WTC11 (cell line): ENCODE results near the gene CTNNA3. TPM values are rescaled to one million over a fixed set of nuclear protein-coding genes. Genes with fewer than 3 reads are reported as not detected.

Experiments
- ATAC-seq: fragments of 200-7000 bp; cut with Tn5 transposase; 2 replicates; pipeline ENCODE4 v1.10.0; 2021; ENCODE audit warnings: mild to moderate bottlenecking, moderate library complexity
- CTCF ChIA-PET: fragments of 300-600 bp; sonication (Branson Sonifier 250); formaldehyde crosslinking; loops from one replicate; lab custom pipeline; 2021; ENCODE audit warnings: antibody characterized with exemption; lab: Charles Lee
- POLR2A ChIA-PET: fragments of 350-600 bp; sonication (Branson Sonifier 250); formaldehyde crosslinking; loops from one replicate; lab custom pipeline; 2021; ENCODE audit warnings: antibody characterized with exemption; lab: Charles Lee
- DNase-seq: peaks from one replicate; pipeline ENCODE4 v3.0.0; 2021; ENCODE audit warnings: low spot score
- H3K27ac Mint-ChIP-seq: 2 replicates; pipeline ENCODE4 v1.8.0; 2021; ENCODE audit warnings: mixed read lengths
- H3K27me3 Mint-ChIP-seq: 2 replicates; pipeline ENCODE4 v1.8.0; 2021; ENCODE audit warnings: low read depth, mild to moderate bottlenecking, moderate library complexity, mixed read lengths
- H3K36me3 Mint-ChIP-seq: 2 replicates; pipeline ENCODE4 v1.8.0; 2021; ENCODE audit warnings: mixed read lengths
- H3K4me1 Mint-ChIP-seq: 2 replicates; pipeline ENCODE4 v1.8.0; 2022; ENCODE audit warnings: mixed read lengths
- H3K4me3 Mint-ChIP-seq: 2 replicates; pipeline ENCODE4 v1.8.0; 2021; ENCODE audit warnings: mild to moderate bottlenecking, moderate library complexity, mixed read lengths
- H3K9me3 Mint-ChIP-seq: 2 replicates; pipeline ENCODE4 v1.8.0; 2021; ENCODE audit warnings: mixed read lengths
- CREM ChIP-seq: sonication (generic); formaldehyde crosslinking; IDR thresholded peaks from 2 replicates; pipeline ENCODE4 v1.8.1; 2022; ENCODE audit warnings: mild to moderate bottlenecking, missing genetic modification reagents, moderate library complexity
- KAT7 ChIP-seq: sonication (generic); formaldehyde crosslinking; IDR thresholded peaks from 2 replicates; pipeline ENCODE4 v1.8.1; 2023; ENCODE audit warnings: missing genetic modification reagents, mild to moderate bottlenecking, borderline replicate concordance
- MYBL2 ChIP-seq: sonication (generic); formaldehyde crosslinking; IDR thresholded peaks from 2 replicates; pipeline ENCODE4 v1.8.1; 2023; ENCODE audit warnings: mild to moderate bottlenecking, moderate library complexity, missing genetic modification reagents
- NR3C1 ChIP-seq: sonication (generic); formaldehyde crosslinking; conservative IDR thresholded peaks from 2 replicates; pipeline ENCODE4 v1.8.1; 2023; ENCODE audit warnings: low read depth, mild to moderate bottlenecking, missing genetic modification reagents
- SMAD3 ChIP-seq: sonication (generic); formaldehyde crosslinking; IDR thresholded peaks from 2 replicates; pipeline ENCODE4 v1.8.0; 2022; ENCODE audit warnings: missing genetic modification reagents, mild to moderate bottlenecking, borderline replicate concordance
- SMAD4 ChIP-seq: sonication (generic); formaldehyde crosslinking; IDR thresholded peaks from 2 replicates; pipeline ENCODE4 v1.8.0; 2022; ENCODE audit warnings: mild to moderate bottlenecking, missing genetic modification reagents
- SOX15 ChIP-seq: fragments of 250-450 bp; sonication (Bioruptor Pico); IDR thresholded peaks from 2 replicates; pipeline ENCODE4 v1.9.0; 2021; ENCODE audit warnings: mild to moderate bottlenecking
- ZNF219 ChIP-seq: sonication (generic); formaldehyde crosslinking; IDR thresholded peaks from 2 replicates; pipeline ENCODE4 v1.8.0; 2023; ENCODE audit warnings: missing genetic modification reagents, mild to moderate bottlenecking, borderline replicate concordance
- ZNF416 ChIP-seq: fragments of 250-450 bp; sonication (Bioruptor Pico); IDR thresholded peaks from 2 replicates; pipeline ENCODE4 v1.9.0; 2021; ENCODE audit warnings: mild to moderate bottlenecking, inconsistent platforms
- ZNF423 ChIP-seq: fragments of 250-450 bp; sonication (Bioruptor Pico); IDR thresholded peaks from 2 replicates; pipeline ENCODE4 v2.1.2; 2022; ENCODE audit warnings: mild to moderate bottlenecking, moderate library complexity
- total RNA-seq: library from RNA; stranded (reverse); gene quantifications from 3 replicates; pipeline ENCODE4 v1.2.3, GENCODE V29; 2021
- TF ChIP-seq, protein P1 (sequence below): sonication (generic); formaldehyde crosslinking; IDR thresholded peaks from 2 replicates; pipeline ENCODE4 v1.8.0; 2023; ENCODE audit warnings: mild to moderate bottlenecking, missing genetic modification reagents
- TF ChIP-seq, protein P2 (sequence below): fragments of 250-450 bp; sonication (Bioruptor Pico); IDR thresholded peaks from 2 replicates; pipeline ENCODE4 v2.1.2; 2022; ENCODE audit warnings: mild to moderate bottlenecking, moderate library complexity
- TF ChIP-seq, protein P3 (sequence below): sonication (generic); formaldehyde crosslinking; IDR thresholded peaks from 2 replicates; pipeline ENCODE4 v1.8.1; 2023; ENCODE audit warnings: mild to moderate bottlenecking, missing genetic modification reagents, moderate library complexity
- TF ChIP-seq, protein P4 (sequence below): fragments of 250-450 bp; sonication (Bioruptor Pico); IDR thresholded peaks from 2 replicates; pipeline ENCODE4 v1.9.0; 2021; ENCODE audit warnings: mild to moderate bottlenecking
- TF ChIP-seq, protein P5 (sequence below): sonication (generic); formaldehyde crosslinking; IDR thresholded peaks from 2 replicates; pipeline ENCODE4 v1.8.1; 2023; ENCODE audit warnings: mild to moderate bottlenecking, missing genetic modification reagents, borderline replicate concordance
- TF ChIP-seq, protein P6 (sequence below): sonication (generic); formaldehyde crosslinking; IDR thresholded peaks from 2 replicates; pipeline ENCODE4 v1.8.0; 2022; ENCODE audit warnings: mild to moderate bottlenecking, missing genetic modification reagents
- TF ChIP-seq, protein P7 (sequence below): fragments of 250-450 bp; sonication (Bioruptor Pico); IDR thresholded peaks from 2 replicates; pipeline ENCODE4 v1.8.0; 2021; ENCODE audit warnings: mild to moderate bottlenecking

CTNNA3 gene
- total RNA-seq, 1 experiment from 2014 or later, result 6.1 TPM

DNA sequence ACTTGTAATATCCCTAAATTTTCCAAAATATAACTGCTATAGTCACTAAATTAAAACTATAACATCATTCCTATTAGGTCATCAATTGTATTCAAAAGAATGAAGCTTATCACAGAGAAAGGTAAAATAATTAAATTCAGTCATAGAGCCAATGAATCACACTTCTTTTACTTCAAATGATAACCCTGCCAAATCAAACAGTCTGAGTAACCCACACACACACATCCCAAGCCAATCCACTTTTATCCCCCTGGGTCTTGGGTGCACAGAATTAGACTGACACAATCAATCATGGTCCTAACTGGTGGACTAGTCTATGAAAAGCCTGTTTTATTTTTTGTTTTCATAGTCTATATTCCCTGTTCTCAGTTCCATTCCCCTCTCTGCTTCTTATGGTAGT is 25.6 kb downstream of the CTNNA3 start:
- TF ChIP-seq ZNF416 (no peak), NR3C1 (CRISPR knock-in tag) (no peak), CREM (no peak), MYBL2 (CRISPR knock-in tag) (no peak), ZNF219 (CRISPR knock-in tag) (no peak), SMAD4 (CRISPR knock-in tag) (no peak), KAT7 (CRISPR knock-in tag) (no peak), ZNF423 (CRISPR knock-in tag) (no peak), SMAD3 (CRISPR knock-in tag) (no peak), SOX15 (CRISPR knock-in tag) (no peak)
- TF ChIP-seq, protein P1, sequence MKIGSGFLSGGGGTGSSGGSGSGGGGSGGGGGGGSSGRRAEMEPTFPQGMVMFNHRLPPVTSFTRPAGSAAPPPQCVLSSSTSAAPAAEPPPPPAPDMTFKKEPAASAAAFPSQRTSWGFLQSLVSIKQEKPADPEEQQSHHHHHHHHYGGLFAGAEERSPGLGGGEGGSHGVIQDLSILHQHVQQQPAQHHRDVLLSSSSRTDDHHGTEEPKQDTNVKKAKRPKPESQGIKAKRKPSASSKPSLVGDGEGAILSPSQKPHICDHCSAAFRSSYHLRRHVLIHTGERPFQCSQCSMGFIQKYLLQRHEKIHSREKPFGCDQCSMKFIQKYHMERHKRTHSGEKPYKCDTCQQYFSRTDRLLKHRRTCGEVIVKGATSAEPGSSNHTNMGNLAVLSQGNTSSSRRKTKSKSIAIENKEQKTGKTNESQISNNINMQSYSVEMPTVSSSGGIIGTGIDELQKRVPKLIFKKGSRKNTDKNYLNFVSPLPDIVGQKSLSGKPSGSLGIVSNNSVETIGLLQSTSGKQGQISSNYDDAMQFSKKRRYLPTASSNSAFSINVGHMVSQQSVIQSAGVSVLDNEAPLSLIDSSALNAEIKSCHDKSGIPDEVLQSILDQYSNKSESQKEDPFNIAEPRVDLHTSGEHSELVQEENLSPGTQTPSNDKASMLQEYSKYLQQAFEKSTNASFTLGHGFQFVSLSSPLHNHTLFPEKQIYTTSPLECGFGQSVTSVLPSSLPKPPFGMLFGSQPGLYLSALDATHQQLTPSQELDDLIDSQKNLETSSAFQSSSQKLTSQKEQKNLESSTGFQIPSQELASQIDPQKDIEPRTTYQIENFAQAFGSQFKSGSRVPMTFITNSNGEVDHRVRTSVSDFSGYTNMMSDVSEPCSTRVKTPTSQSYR (CRISPR knock-in tag), result no peak
- TF ChIP-seq, protein P2, sequence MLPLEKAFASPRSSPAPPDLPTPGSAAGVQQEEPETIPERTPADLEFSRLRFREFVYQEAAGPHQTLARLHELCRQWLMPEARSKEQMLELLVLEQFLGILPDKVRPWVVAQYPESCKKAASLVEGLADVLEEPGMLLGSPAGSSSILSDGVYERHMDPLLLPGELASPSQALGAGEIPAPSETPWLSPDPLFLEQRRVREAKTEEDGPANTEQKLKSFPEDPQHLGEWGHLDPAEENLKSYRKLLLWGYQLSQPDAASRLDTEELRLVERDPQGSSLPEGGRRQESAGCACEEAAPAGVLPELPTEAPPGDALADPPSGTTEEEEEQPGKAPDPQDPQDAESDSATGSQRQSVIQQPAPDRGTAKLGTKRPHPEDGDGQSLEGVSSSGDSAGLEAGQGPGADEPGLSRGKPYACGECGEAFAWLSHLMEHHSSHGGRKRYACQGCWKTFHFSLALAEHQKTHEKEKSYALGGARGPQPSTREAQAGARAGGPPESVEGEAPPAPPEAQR (CRISPR knock-in tag), result no peak
- TF ChIP-seq, protein P3, sequence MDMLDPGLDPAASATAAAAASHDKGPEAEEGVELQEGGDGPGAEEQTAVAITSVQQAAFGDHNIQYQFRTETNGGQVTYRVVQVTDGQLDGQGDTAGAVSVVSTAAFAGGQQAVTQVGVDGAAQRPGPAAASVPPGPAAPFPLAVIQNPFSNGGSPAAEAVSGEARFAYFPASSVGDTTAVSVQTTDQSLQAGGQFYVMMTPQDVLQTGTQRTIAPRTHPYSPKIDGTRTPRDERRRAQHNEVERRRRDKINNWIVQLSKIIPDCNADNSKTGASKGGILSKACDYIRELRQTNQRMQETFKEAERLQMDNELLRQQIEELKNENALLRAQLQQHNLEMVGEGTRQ (CRISPR knock-in tag), result no peak
- TF ChIP-seq, protein P4, sequence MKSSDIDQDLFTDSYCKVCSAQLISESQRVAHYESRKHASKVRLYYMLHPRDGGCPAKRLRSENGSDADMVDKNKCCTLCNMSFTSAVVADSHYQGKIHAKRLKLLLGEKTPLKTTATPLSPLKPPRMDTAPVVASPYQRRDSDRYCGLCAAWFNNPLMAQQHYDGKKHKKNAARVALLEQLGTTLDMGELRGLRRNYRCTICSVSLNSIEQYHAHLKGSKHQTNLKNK (CRISPR knock-in tag), result no peak
- TF ChIP-seq, protein P5, sequence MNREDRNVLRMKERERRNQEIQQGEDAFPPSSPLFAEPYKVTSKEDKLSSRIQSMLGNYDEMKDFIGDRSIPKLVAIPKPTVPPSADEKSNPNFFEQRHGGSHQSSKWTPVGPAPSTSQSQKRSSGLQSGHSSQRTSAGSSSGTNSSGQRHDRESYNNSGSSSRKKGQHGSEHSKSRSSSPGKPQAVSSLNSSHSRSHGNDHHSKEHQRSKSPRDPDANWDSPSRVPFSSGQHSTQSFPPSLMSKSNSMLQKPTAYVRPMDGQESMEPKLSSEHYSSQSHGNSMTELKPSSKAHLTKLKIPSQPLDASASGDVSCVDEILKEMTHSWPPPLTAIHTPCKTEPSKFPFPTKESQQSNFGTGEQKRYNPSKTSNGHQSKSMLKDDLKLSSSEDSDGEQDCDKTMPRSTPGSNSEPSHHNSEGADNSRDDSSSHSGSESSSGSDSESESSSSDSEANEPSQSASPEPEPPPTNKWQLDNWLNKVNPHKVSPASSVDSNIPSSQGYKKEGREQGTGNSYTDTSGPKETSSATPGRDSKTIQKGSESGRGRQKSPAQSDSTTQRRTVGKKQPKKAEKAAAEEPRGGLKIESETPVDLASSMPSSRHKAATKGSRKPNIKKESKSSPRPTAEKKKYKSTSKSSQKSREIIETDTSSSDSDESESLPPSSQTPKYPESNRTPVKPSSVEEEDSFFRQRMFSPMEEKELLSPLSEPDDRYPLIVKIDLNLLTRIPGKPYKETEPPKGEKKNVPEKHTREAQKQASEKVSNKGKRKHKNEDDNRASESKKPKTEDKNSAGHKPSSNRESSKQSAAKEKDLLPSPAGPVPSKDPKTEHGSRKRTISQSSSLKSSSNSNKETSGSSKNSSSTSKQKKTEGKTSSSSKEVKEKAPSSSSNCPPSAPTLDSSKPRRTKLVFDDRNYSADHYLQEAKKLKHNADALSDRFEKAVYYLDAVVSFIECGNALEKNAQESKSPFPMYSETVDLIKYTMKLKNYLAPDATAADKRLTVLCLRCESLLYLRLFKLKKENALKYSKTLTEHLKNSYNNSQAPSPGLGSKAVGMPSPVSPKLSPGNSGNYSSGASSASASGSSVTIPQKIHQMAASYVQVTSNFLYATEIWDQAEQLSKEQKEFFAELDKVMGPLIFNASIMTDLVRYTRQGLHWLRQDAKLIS (CRISPR knock-in tag), result no peak
- TF ChIP-seq, protein P6, sequence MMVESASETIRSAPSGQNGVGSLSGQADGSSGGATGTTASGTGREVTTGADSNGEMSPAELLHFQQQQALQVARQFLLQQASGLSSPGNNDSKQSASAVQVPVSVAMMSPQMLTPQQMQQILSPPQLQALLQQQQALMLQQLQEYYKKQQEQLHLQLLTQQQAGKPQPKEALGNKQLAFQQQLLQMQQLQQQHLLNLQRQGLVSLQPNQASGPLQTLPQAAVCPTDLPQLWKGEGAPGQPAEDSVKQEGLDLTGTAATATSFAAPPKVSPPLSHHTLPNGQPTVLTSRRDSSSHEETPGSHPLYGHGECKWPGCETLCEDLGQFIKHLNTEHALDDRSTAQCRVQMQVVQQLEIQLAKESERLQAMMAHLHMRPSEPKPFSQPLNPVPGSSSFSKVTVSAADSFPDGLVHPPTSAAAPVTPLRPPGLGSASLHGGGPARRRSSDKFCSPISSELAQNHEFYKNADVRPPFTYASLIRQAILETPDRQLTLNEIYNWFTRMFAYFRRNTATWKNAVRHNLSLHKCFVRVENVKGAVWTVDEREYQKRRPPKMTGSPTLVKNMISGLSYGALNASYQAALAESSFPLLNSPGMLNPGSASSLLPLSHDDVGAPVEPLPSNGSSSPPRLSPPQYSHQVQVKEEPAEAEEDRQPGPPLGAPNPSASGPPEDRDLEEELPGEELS (CRISPR knock-in tag), result no peak
- TF ChIP-seq, protein P7, sequence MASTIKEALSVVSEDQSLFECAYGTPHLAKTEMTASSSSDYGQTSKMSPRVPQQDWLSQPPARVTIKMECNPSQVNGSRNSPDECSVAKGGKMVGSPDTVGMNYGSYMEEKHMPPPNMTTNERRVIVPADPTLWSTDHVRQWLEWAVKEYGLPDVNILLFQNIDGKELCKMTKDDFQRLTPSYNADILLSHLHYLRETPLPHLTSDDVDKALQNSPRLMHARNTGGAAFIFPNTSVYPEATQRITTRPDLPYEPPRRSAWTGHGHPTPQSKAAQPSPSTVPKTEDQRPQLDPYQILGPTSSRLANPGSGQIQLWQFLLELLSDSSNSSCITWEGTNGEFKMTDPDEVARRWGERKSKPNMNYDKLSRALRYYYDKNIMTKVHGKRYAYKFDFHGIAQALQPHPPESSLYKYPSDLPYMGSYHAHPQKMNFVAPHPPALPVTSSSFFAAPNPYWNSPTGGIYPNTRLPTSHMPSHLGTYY (CRISPR knock-in tag), result no peak
- H3K9me3 Mint-ChIP-seq, result no peaks in the 10 kb centered on the region
- ChIA-PET POLR2A (no interaction called here), CTCF (no interaction called here)
- no peak for ATAC-seq
- H3K4me3 Mint-ChIP-seq, result no peak overlapping the region
- peaks cover 3% of the 10 kb centered on the region; the same call in 1 of the 2 replicates for H3K4me1 Mint-ChIP-seq
- no peaks in the 10 kb centered on the region for H3K36me3 Mint-ChIP-seq
- no peak overlapping the region for H3K27ac Mint-ChIP-seq
- DNase-seq, result no peak
- no peaks in the 10 kb centered on the region for H3K27me3 Mint-ChIP-seq
